Calu3 (cell line): ENCODE data around the gene PAK5. TPM values are rescaled to one million over a fixed set of nuclear protein-coding genes. Genes with fewer than 3 reads are reported as not detected.

ENCODE experiments used
- BruUV-seq: library from RNA; stranded (reverse); fragments of 400-500 nt; replicated peaks from 2 replicates; lab custom pipeline; 2021; lab: Mats Ljungman, UMichigan
- CTCF ChIA-PET: fragments of 300-600 bp; sonication (Branson Sonifier 250); formaldehyde crosslinking; loops from one replicate; lab custom pipeline; 2022; ENCODE audit warnings: antibody characterized with exemption; lab: Charles Lee
- DNase-seq: peaks from one replicate; pipeline ENCODE4 v3.0.0; 2022
- H3K27ac Mint-ChIP-seq: one replicate; pipeline ENCODE4 v1.8.0; 2022; ENCODE audit warnings: mixed read lengths; ENCODE audit not compliant: unreplicated experiment
- H3K27me3 Mint-ChIP-seq: one replicate; pipeline ENCODE4 v1.8.0; 2022; ENCODE audit warnings: mixed read lengths; ENCODE audit not compliant: unreplicated experiment
- H3K36me3 Mint-ChIP-seq: one replicate; pipeline ENCODE4 v1.8.0; 2022; ENCODE audit warnings: mild to moderate bottlenecking, moderate library complexity, mixed read lengths; ENCODE audit not compliant: insufficient read depth, unreplicated experiment
- H3K4me1 Mint-ChIP-seq: one replicate; pipeline ENCODE4 v1.8.0; 2022; ENCODE audit warnings: mild to moderate bottlenecking, low read depth, mixed read lengths; ENCODE audit not compliant: unreplicated experiment
- H3K4me3 Mint-ChIP-seq: one replicate; pipeline ENCODE4 v1.8.0; 2022; ENCODE audit warnings: mild to moderate bottlenecking, low read depth, moderate library complexity, mixed read lengths; ENCODE audit not compliant: unreplicated experiment
- H3K9me3 Mint-ChIP-seq: one replicate; pipeline ENCODE4 v1.8.0; 2022; ENCODE audit warnings: low read depth, mixed read lengths; ENCODE audit not compliant: unreplicated experiment
- intact Hi-C: fragments of 100-400 bp; cut with micrococcal nuclease; formaldehyde crosslinking; loops from one replicate; pipeline ENCODE4 v1.10.0; 2022; ENCODE audit not compliant: unreplicated experiment
- total RNA-seq: library from RNA; stranded (reverse); gene quantifications from 2 replicates; pipeline ENCODE4 v1.2.3, GENCODE V29; 2022
- TF ChIP-seq, protein P1 (sequence below): fragments of 200-600 bp; IDR thresholded peaks from one replicate; pipeline ENCODE4 v1.8.0; 2022; ENCODE audit warnings: antibody characterized with exemption; ENCODE audit not compliant: unreplicated experiment

Gene PAK5
- total RNA-seq, 1 experiment from 2014 or later = not detected

DNA sequence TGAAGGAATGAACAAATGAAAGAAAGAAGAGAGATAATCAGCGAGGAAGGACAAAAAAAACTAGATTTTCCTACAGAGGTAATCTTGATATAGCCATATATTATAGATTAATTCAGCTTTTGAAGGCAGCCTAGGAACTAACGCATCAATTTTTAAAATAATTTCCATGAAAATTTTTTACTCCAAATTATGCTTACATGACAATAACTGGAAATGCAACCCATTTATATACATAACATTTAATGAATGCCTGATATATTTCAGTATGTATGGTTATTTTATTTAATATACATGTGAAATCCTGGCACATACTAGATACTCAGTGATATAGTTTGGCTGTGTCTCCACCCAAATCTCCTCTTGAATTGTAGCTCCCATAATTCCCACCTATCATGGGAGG, 166.8 kb downstream of the PAK5 start:
- Mint-ChIP-seq H3K36me3 (no peaks in the 10 kb centered on the region), H3K27ac (no peak overlapping the region), H3K27me3 (no peaks in the 10 kb centered on the region), H3K4me1 (no peaks in the 10 kb centered on the region), H3K9me3 (no peaks in the 10 kb centered on the region), H3K4me3 (no peak overlapping the region)
- DNase-seq = no peak
- TF ChIP-seq, protein P1, sequence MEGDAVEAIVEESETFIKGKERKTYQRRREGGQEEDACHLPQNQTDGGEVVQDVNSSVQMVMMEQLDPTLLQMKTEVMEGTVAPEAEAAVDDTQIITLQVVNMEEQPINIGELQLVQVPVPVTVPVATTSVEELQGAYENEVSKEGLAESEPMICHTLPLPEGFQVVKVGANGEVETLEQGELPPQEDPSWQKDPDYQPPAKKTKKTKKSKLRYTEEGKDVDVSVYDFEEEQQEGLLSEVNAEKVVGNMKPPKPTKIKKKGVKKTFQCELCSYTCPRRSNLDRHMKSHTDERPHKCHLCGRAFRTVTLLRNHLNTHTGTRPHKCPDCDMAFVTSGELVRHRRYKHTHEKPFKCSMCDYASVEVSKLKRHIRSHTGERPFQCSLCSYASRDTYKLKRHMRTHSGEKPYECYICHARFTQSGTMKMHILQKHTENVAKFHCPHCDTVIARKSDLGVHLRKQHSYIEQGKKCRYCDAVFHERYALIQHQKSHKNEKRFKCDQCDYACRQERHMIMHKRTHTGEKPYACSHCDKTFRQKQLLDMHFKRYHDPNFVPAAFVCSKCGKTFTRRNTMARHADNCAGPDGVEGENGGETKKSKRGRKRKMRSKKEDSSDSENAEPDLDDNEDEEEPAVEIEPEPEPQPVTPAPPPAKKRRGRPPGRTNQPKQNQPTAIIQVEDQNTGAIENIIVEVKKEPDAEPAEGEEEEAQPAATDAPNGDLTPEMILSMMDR = no peak
- no TSS peak for BruUV-seq
- intact Hi-C loops = no loop called here
- CTCF ChIA-PET = no interaction called here

DNA sequence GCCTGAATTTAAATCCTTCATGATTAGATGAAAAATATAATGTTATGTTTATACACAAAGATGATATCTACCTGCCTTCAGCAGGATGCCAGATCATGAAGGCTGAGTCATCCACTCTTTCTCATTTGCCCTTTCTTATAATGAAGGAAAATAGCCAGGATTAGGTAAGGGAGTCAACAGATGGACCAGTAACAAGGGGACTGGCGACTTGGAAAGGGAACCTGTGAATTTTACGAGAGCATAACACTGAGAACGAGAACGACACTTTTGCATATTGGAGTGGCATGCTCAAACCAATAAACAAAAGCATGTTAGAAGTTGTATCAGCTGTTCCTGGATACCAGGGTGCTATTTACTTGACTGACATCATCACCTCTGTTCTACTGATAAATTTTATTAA, 170.5 kb downstream of the PAK5 start:
- CTCF ChIA-PET = no interaction called here
- peaks cover 11% of the 10 kb centered on the region for H3K27me3 Mint-ChIP-seq

DNA sequence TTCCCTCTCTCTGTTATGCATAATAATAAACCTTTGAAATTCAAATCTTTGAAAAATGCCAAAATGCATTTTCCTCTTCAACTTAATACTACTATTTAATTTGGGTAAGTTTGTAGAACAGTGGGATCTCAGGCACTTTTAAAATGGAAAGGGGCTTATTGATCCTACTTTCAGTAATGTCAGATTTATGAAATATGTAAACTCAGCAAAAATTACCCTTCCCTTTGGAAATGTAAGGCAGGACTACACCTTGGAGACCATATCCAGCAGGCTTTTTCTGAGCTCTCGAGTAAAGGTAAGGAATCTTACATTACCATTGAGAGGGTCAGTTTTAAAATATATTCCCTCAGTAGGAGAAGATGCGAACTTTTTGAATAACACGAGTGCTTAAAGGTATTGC, 175.5 kb downstream of the PAK5 start:
- no peaks in the 10 kb centered on the region for H3K9me3 Mint-ChIP-seq
- no TSS peak for BruUV-seq
- intact Hi-C loops = no loop called here
- no peak for DNase-seq
- peaks cover 25% of the 10 kb centered on the region for H3K27me3 Mint-ChIP-seq
- H3K4me1 Mint-ChIP-seq = no peaks in the 10 kb centered on the region
- TF ChIP-seq, protein P1 = no peak
- CTCF ChIA-PET = no interaction called here
- H3K4me3 Mint-ChIP-seq = no peak overlapping the region
- no peak overlapping the region for H3K27ac Mint-ChIP-seq
- H3K36me3 Mint-ChIP-seq = no peaks in the 10 kb centered on the region

More for the DNA sequence above, 170.5 kb downstream of the PAK5 start:
- DNase-seq = no peak
- Mint-ChIP-seq H3K4me3 (no peak overlapping the region), H3K36me3 (no peaks in the 10 kb centered on the region), H3K9me3 (no peaks in the 10 kb centered on the region), H3K4me1 (no peaks in the 10 kb centered on the region), H3K27ac (no peak overlapping the region)
- TF ChIP-seq, protein P1 = no peak
- BruUV-seq = no TSS peak
- intact Hi-C loops = no loop called here

DNA sequence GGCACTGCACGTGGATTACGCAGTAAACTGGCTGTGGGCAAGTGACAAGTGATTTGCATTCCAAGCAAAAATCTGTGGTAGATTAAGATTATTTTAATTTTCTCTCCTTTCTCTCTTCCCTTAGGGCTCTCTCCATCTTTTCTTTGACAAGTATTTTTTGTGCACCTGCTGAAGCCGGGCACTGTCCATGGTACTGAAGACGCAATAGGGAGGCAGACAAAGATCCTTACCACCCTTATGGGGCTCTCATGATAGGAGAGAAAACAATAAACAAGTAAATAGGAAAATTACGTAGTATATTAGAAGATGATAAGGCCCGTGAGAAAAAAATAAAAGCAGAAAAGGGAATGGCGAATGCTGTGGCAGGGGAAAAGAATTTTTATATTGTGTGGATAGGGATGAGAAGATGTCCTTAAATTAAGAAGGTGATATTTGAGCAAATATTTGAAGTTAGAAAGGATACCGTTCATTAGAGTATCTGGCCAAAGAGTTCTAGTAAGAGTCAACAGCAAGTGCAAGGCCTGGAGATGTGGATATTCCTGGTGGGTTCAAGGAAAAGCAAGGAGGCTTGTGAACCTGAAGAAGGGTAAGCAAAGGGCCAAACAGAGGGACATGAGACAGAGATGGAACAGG, 178.5 kb downstream of the PAK5 start:
- BruUV-seq = no TSS peak
- H3K36me3 Mint-ChIP-seq = no peaks in the 10 kb centered on the region
- CTCF ChIA-PET = no interaction called here
- no peaks in the 10 kb centered on the region for H3K9me3 Mint-ChIP-seq
- DNase-seq = peak; percentile 18
- no peak overlapping the region for H3K4me3 Mint-ChIP-seq
- peaks cover 16% of the 10 kb centered on the region for H3K27me3 Mint-ChIP-seq
- TF ChIP-seq, protein P1 = no peak
- no peaks in the 10 kb centered on the region for H3K4me1 Mint-ChIP-seq
- H3K27ac Mint-ChIP-seq = no peak overlapping the region
- intact Hi-C loops = no loop called here
